NCI-H2107 treated with DMSO at 0.1 percent for 48 hours (cell line): ENCODE data around the gene COBL.
"Not testable (repeated sequence)": the region's sequence is repeated elsewhere in the genome, so short reads cannot be mapped to it uniquely, and the experiment has no call there.

Source experiments
- DNase-seq: peaks from one replicate; lab custom pipeline; 2025; ENCODE audit not compliant: unreplicated experiment; lab: John Stamatoyannopoulos, UW

Gene COBL

GRCh38 chr7:51210766-51211165, 105.8 kb downstream of the COBL start:
- no peak for DNase-seq

- no peak for DNase-seq
These were observed 107.2 kb downstream of the COBL start for GRCh38 chr7:51209426-51209825.

GRCh38 chr7:51208125-51208524, 108.5 kb downstream of the COBL start:
- DNase-seq = not testable (repeated sequence)

GRCh38 chr7:51198654-51199053, 118.0 kb downstream of the COBL start:
- no peak for DNase-seq

- DNase-seq = no peak
These were observed 125.6 kb downstream of the COBL start for GRCh38 chr7:51190969-51191368.

GRCh38 chr7:51189777-51190176, 126.8 kb downstream of the COBL start:
- no peak for DNase-seq

- no peak for DNase-seq
These were observed 127.6 kb downstream of the COBL start for GRCh38 chr7:51188987-51189386.

- DNase-seq = no peak
These were observed 128.7 kb downstream of the COBL start for GRCh38 chr7:51187941-51188340.

GRCh38 chr7:51186531-51186930, 130.1 kb downstream of the COBL start:
- DNase-seq = no peak

GRCh38 chr7:51182636-51183166, 133.9 kb downstream of the COBL start:
- no peak for DNase-seq

GRCh38 chr7:51180092-51180491, 136.5 kb downstream of the COBL start:
- no peak for DNase-seq

GRCh38 chr7:51175992-51176388, 140.6 kb downstream of the COBL start:
- DNase-seq = no peak

GRCh38 chr7:51175316-51175991, 141.2 kb downstream of the COBL start:
- DNase-seq = no peak

GRCh38 chr7:51165337-51165736, 151.3 kb downstream of the COBL start:
- no peak for DNase-seq

GRCh38 chr7:51162724-51163329, 153.8 kb downstream of the COBL start:
- peak; percentile 90 for DNase-seq

GRCh38 chr7:51161937-51162336, 154.7 kb downstream of the COBL start:
- DNase-seq = no peak

- peak; percentile 70 for DNase-seq
These were observed 155.5 kb downstream of the COBL start for GRCh38 chr7:51160990-51161615.

GRCh38 chr7:51160411-51160810, 156.2 kb downstream of the COBL start:
- no peak for DNase-seq

- DNase-seq = no peak
These were observed 157.7 kb downstream of the COBL start for GRCh38 chr7:51158742-51159445.

GRCh38 chr7:51158211-51158610, 158.4 kb downstream of the COBL start:
- DNase-seq = no peak

- no peak for DNase-seq
These were observed 162.4 kb downstream of the COBL start for GRCh38 chr7:51154201-51154600.
